IMR-90 (cell line): ENCODE measurements around the gene KRTAP10-9. TPM values are rescaled to one million over a fixed set of nuclear protein-coding genes. Genes with fewer than 3 reads are reported as not detected.

Experiments
- ATAC-seq: fragments of 200-7000 bp; cut with Tn5 transposase; 2 replicates; pipeline ENCODE4 v1.9.1; 2020; ENCODE audit warnings: low read depth, mild to moderate bottlenecking, moderate library complexity
- BruUV-seq: library from RNA; stranded (reverse); fragments of 400-500 nt; replicated peaks from 2 replicates; lab custom pipeline; 2021; lab: Mats Ljungman, UMichigan
- CTCF ChIA-PET: fragments of 300-600 bp; formaldehyde crosslinking; extraction: SDS; loops from one replicate; lab custom pipeline; 2021; ENCODE audit warnings: antibody characterized with exemption; lab: Yijun Ruan, JAX
- POLR2A ChIA-PET: fragments of 300-600 bp; sonication (Branson Sonifier 250); formaldehyde crosslinking; loops from one replicate; lab custom pipeline; 2022; ENCODE audit warnings: antibody characterized with exemption; ENCODE audit not compliant: unreplicated experiment; lab: Charles Lee
- DNase-seq: peaks from one replicate; pipeline ENCODE4 v3.0.0; 2013
- H2AFZ ChIP-seq: replicated peaks from 2 replicates; pipeline ENCODE3; 2013; ENCODE audit warnings: low read length, mild to moderate bottlenecking; ENCODE audit not compliant: poor library complexity
- H2AK5ac ChIP-seq: 2 replicates; pipeline ENCODE4 v1.6.1; 2013; ENCODE audit warnings: low read depth, low read length, inconsistent platforms
- H2AK9ac ChIP-seq: replicated peaks from 2 replicates; pipeline ENCODE3; 2013; ENCODE audit warnings: mild to moderate bottlenecking, low read depth, low read length, moderate library complexity; ENCODE audit not compliant: poor library complexity
- H2BK120ac ChIP-seq: 2 replicates; pipeline ENCODE4 v1.6.1; 2013; ENCODE audit warnings: low read depth, low read length, inconsistent platforms
- H2BK15ac ChIP-seq: 3 replicates; pipeline ENCODE4 v1.6.1; 2013; ENCODE audit warnings: low read depth, low read length, inconsistent platforms
- H2BK20ac ChIP-seq: 2 replicates; pipeline ENCODE4 v1.6.1; 2013; ENCODE audit warnings: low read depth, mild to moderate bottlenecking, inconsistent platforms, low read length, moderate library complexity
- H2BK5ac ChIP-seq: 2 replicates; pipeline ENCODE4 v1.6.1; 2013; ENCODE audit warnings: mild to moderate bottlenecking, low read depth, low read length, inconsistent platforms; ENCODE audit not compliant: poor library complexity, severe bottlenecking
- H3K14ac ChIP-seq: replicated peaks from 2 replicates; pipeline ENCODE4 v1.6.1; 2013; ENCODE audit warnings: low read depth, low read length, inconsistent platforms
- H3K18ac ChIP-seq: 2 replicates; pipeline ENCODE4 v1.6.1; 2013; ENCODE audit warnings: low read depth, low read length, control low read depth
- H3K23ac ChIP-seq: 2 replicates; pipeline ENCODE4 v1.6.1; 2013; ENCODE audit warnings: low read depth, low read length, inconsistent platforms
- H3K27ac ChIP-seq: 2 replicates; pipeline ENCODE4 v1.5.1; 2013; ENCODE audit warnings: mild to moderate bottlenecking, control low read depth, low read length; ENCODE audit not compliant: insufficient read depth
- H3K27me3 ChIP-seq: 2 replicates; pipeline ENCODE4 v1.6.1; 2013; ENCODE audit warnings: low read length; ENCODE audit not compliant: control insufficient read depth, insufficient read depth
- H3K36me3 ChIP-seq: 2 replicates; pipeline ENCODE4 v1.6.1; 2013; ENCODE audit warnings: low read length, mixed read lengths; ENCODE audit not compliant: control insufficient read depth, insufficient read depth
- H3K4ac ChIP-seq: 2 replicates; pipeline ENCODE4 v1.6.1; 2013; ENCODE audit warnings: low read depth, low read length, inconsistent platforms
- H3K4me1 ChIP-seq: 2 replicates; pipeline ENCODE4 v1.6.1; 2013; ENCODE audit warnings: low read length, mixed read lengths; ENCODE audit not compliant: control insufficient read depth, insufficient read depth
- H3K4me2 ChIP-seq: 2 replicates; pipeline ENCODE4 v1.6.1; 2013; ENCODE audit warnings: low read depth, mild to moderate bottlenecking, control low read depth, low read length, moderate library complexity
- H3K4me3 ChIP-seq: 2 replicates; pipeline ENCODE4 v1.5.1; 2013; ENCODE audit warnings: low read depth, mild to moderate bottlenecking, control low read depth, low read length, moderate library complexity; ENCODE audit not compliant: insufficient read depth
- H3K56ac ChIP-seq: 2 replicates; pipeline ENCODE4 v1.6.1; 2013; ENCODE audit warnings: low read length, inconsistent platforms; ENCODE audit not compliant: insufficient read depth; ENCODE audit errors: extremely low read depth
- H3K79me1 ChIP-seq, 2 experiments: 2 replicates each; pipeline ENCODE4 v1.6.1; 2013; ENCODE audit warnings: low read length in 2 of 2, inconsistent platforms in 1 of 2, low read depth in 1 of 2
- H3K9ac ChIP-seq: 2 replicates; pipeline ENCODE4 v1.6.1; 2013; ENCODE audit warnings: low read depth, low read length, control low read depth
- H3K9me1 ChIP-seq: 2 replicates; pipeline ENCODE4 v1.6.1; 2013; ENCODE audit warnings: low read length, inconsistent platforms; ENCODE audit not compliant: insufficient read depth
- H3K9me3 ChIP-seq: 2 replicates; pipeline ENCODE4 v1.6.1; 2013; ENCODE audit warnings: low read length; ENCODE audit not compliant: control insufficient read depth, insufficient read depth
- H4K20me1 ChIP-seq: 2 replicates; pipeline ENCODE4 v1.6.1; 2013; ENCODE audit warnings: low read length, inconsistent platforms; ENCODE audit not compliant: insufficient read depth
- H4K5ac ChIP-seq: 2 replicates; pipeline ENCODE4 v1.6.1; 2013; ENCODE audit warnings: mild to moderate bottlenecking, low read depth, low read length, control low read depth
- H4K8ac ChIP-seq, 2 experiments: 2 replicates each; pipeline ENCODE4 v1.6.1; 2013; ENCODE audit warnings: low read depth in 2 of 2, low read length in 2 of 2, control low read depth in 1 of 2, inconsistent platforms in 1 of 2
- H4K91ac ChIP-seq: 2 replicates; pipeline ENCODE4 v1.6.1; 2013; ENCODE audit warnings: low read depth, low read length, inconsistent platforms; ENCODE audit not compliant: insufficient read depth
- RFX5 ChIP-seq: IDR thresholded peaks from 2 replicates; pipeline ENCODE4 v1.8.0; 2012; ENCODE audit warnings: low read depth, mild to moderate bottlenecking, low read length, moderate library complexity
- WGBS, 2 experiments: methylation state at CpG; one replicate each; pipeline versions ENCODE4 v1.1.5 to v1.1.7; 2013; ENCODE audit warnings: missing lambda C conversion rate in 2 of 2; ENCODE audit not compliant: insufficient read length in 1 of 2; ENCODE audit errors: extremely low coverage in 2 of 2; 5-methylcytosine and 5-hydroxymethylcytosine counted together
- dilution Hi-C: fragments of 300-500 bp; cut with HindIII; formaldehyde crosslinking; loops from one replicate; pipeline ENCODE4 v1.14.3; 2018; ENCODE audit warnings: low sequenced_read_pairs; ENCODE audit not compliant: unreplicated experiment
- in situ Hi-C: fragments of 300-500 bp; cut with MboI; formaldehyde crosslinking; loops from 3 replicates; pipeline ENCODE4 v1.14.3; 2019; ENCODE audit warnings: low sequenced_read_pairs, inconsistent platforms, mixed read lengths
- intact Hi-C: fragments of 100-400 bp; cut with micrococcal nuclease; formaldehyde crosslinking; loops from 2 replicates; pipeline ENCODE4 v1.10.0; 2022
- polyA plus RNA-seq, 3 experiments: library from polyadenylated mRNA; depleted of rRNA; stranded (reverse); fragments of >200 nt; gene quantifications; 2 replicates each; pipeline ENCODE4 v1.2.3, GENCODE V29; 2012; ENCODE audit warnings: low replicate concordance in 1 of 3
- total RNA-seq: library from RNA; depleted of rRNA; stranded (reverse); fragments of >200 nt; gene quantifications from 2 replicates; pipeline ENCODE4 v1.2.3, GENCODE V29; 2012
- TF ChIP-seq, protein P1 (sequence below): conservative IDR thresholded peaks from 2 replicates; pipeline ENCODE4 v1.5.1; 2012; ENCODE audit warnings: mild to moderate bottlenecking, low read depth, low read length, improper control_type of control experiment

The KRTAP10-9 gene
- total and polyA plus RNA-seq, 2 of the 4 experiments (the other 2 are of a cell fraction) = not detected

DNA sequence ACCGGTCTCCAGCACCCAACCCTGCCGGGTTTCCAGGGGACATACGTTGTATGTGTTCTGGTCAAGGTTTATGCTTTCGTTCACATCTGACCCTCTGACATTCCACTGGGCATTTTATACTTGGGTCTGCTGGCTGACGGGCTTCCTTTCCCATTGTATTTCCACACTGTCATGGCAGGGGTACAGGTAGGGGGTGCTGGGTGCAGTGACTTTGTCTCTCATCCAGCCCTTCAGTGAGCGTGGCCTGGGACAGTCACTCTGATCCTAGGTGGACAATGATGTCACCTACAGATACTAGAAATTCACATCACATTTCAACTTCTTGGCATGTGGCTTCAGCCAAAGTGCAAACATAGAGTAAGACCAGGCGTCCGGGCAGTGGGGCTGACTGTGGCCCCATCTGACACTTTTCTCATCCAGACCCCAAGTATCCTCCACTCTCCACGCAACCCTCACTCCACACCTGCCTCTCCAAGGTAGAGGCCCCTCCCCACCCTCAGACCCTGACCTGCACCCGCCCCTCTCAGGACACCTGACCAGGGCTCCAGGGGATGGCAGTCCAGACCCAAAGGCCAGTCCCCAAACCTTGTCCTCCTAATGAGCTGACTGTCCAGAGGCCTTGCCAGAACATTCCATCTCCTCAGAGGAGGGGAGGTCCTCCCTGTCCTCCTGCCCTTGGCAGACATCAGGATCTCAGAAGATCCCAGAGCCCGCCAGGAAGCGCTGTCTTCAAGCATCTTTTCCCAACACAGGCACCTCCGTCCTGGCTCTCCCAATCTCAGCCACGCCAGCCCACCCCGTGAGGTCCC, 9.5 kb downstream of the KRTAP10-9 start:
- in situ Hi-C loops = no loop called here
- POLR2A ChIA-PET = no interaction called here
- Histone ChIP-seq H3K27me3 (no peaks in the 10 kb centered on the region; the same call in 1 of the 2 replicates), H3K79me1 (no peaks in the 10 kb centered on the region), H2AK5ac (no peak overlapping the region), H3K4me1 (no peaks in the 10 kb centered on the region), H2BK5ac (no peak overlapping the region), H3K18ac (no peak overlapping the region), H4K91ac (no peak overlapping the region), H4K20me1 (no peaks in the 10 kb centered on the region), H4K5ac (no peak overlapping the region), H2BK120ac (no peak overlapping the region), H4K8ac (no peak overlapping the region), H2AK9ac (no peak overlapping the region), H2BK15ac (no peak overlapping the region), H3K4me2 (no peak overlapping the region), H3K27ac (no peak overlapping the region), H2AFZ (peak overlapping the region; percentile 32), H3K4me3 (no peak overlapping the region), H3K56ac (no peak overlapping the region), H3K14ac (no peak overlapping the region), H3K23ac (no peak overlapping the region), H3K36me3 (no peaks in the 10 kb centered on the region), H3K4ac (no peak overlapping the region), H3K9me3 (0 out of 2 replicates have a peak, but pooled peaks cover 6% of the 10 kb centered on the region), H3K9me1 (no peaks in the 10 kb centered on the region), H2BK20ac (no peak overlapping the region), H3K9ac (no peak overlapping the region)
- no peak for TF ChIP-seq RFX5
- TF ChIP-seq, protein P1, sequence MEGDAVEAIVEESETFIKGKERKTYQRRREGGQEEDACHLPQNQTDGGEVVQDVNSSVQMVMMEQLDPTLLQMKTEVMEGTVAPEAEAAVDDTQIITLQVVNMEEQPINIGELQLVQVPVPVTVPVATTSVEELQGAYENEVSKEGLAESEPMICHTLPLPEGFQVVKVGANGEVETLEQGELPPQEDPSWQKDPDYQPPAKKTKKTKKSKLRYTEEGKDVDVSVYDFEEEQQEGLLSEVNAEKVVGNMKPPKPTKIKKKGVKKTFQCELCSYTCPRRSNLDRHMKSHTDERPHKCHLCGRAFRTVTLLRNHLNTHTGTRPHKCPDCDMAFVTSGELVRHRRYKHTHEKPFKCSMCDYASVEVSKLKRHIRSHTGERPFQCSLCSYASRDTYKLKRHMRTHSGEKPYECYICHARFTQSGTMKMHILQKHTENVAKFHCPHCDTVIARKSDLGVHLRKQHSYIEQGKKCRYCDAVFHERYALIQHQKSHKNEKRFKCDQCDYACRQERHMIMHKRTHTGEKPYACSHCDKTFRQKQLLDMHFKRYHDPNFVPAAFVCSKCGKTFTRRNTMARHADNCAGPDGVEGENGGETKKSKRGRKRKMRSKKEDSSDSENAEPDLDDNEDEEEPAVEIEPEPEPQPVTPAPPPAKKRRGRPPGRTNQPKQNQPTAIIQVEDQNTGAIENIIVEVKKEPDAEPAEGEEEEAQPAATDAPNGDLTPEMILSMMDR = no peak
- DNase-seq = no peak
- dilution Hi-C loops = no loop called here
- intact Hi-C loops = no loop called here
- BruUV-seq = no TSS peak
- 49% methylated on average over 7 of the region's 15 CpGs; no CpG with 5 or more reads in 1 of the 2 experiments for WGBS, 2 experiments
- CTCF ChIA-PET = no interaction called here
- ATAC-seq = no peak
